GM18517 (cell line): ENCODE data around the gene PLPPR1.
A peak's percentile ranks its signal among the peaks of the same experiment; 100 is the strongest.
"Not testable (repeated sequence)": the region's sequence is repeated elsewhere in the genome, so short reads cannot be mapped to it uniquely, and the experiment has no call there.

Source experiments
- ATAC-seq: cut with Tn5 transposase; IDR thresholded peaks from one replicate; pipeline ENCODE4 v1.9.1; 2021; ENCODE audit warnings: mild to moderate bottlenecking, moderate library complexity; ENCODE audit not compliant: unreplicated experiment

Gene PLPPR1

GRCh38 chr9:101274971-101275768 is 246.6 kb downstream of the PLPPR1 start:
- no peak for ATAC-seq

- no peak for ATAC-seq
Observed at GRCh38 chr9:101275769-101276250, 247.3 kb downstream of the PLPPR1 start.

GRCh38 chr9:101291043-101291442 is 262.5 kb downstream of the PLPPR1 start:
- ATAC-seq = not testable (repeated sequence)

GRCh38 chr9:101299901-101300300 is 271.4 kb downstream of the PLPPR1 start:
- ATAC-seq = no peak

- ATAC-seq = no peak
Observed at GRCh38 chr9:101307051-101307450, 278.5 kb downstream of the PLPPR1 start.

- no peak for ATAC-seq
Observed at GRCh38 chr9:101307524-101308213, 279.1 kb downstream of the PLPPR1 start.

- no peak for ATAC-seq
Observed at GRCh38 chr9:101309139-101309538, 280.6 kb downstream of the PLPPR1 start.

GRCh38 chr9:101311191-101311590 is 282.7 kb downstream of the PLPPR1 start:
- ATAC-seq = no peak

- ATAC-seq = peak; percentile 94
Observed at GRCh38 chr9:101311758-101312420, 283.4 kb downstream of the PLPPR1 start.

GRCh38 chr9:101312661-101313060 is 284.1 kb downstream of the PLPPR1 start:
- no peak for ATAC-seq

GRCh38 chr9:101315112-101315450 is 286.6 kb downstream of the PLPPR1 start:
- no peak for ATAC-seq

- no peak for ATAC-seq
Observed at GRCh38 chr9:101317735-101318134, 289.2 kb downstream of the PLPPR1 start.

GRCh38 chr9:101323129-101323528 is 294.6 kb downstream of the PLPPR1 start:
- no peak for ATAC-seq

- no peak for ATAC-seq
Observed at GRCh38 chr9:101324245-101324804, 295.8 kb downstream of the PLPPR1 start.

GRCh38 chr9:101325053-101325452 is 296.5 kb downstream of the PLPPR1 start:
- no peak for ATAC-seq

GRCh38 chr9:101326035-101326434 is 297.5 kb downstream of the PLPPR1 start:
- ATAC-seq = no peak

- no peak for ATAC-seq
Observed at GRCh38 chr9:101326501-101326900, 298.0 kb downstream of the PLPPR1 start.

GRCh38 chr9:101327422-101327909 is 298.9 kb downstream of the PLPPR1 start:
- not testable (repeated sequence) for ATAC-seq

- ATAC-seq = no peak
Observed at GRCh38 chr9:101332362-101332761, 303.8 kb downstream of the PLPPR1 start.

GRCh38 chr9:101333490-101333889 is 305.0 kb downstream of the PLPPR1 start:
- no peak for ATAC-seq
